Measurements from ENCODE around the gene GSAP.

Gene GSAP

DNA sequence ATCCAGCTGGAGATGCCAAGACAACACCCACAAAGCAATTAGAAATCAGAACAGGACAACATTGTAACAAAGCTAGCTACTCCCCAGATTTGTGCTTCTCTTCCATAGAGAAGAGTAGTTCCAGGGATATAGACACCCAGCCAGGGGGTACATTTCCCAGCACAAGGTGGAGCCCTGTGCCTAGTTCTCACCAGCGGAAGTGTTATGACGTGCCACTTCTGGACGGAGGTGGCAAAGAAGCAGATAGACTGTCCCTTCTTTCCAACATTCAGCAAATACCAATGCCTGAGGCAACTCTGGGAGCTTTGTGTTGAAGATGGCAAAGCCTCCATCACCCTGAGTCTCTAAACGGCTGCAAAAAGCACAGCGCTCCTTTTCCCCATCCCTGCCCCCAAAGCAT is 23.4 kb upstream of the GSAP start:
- DNase-seq (ENCODE audit: low read depth) = no peak
- H3K27me3 ChIP-seq (replicated peaks; ENCODE audit: control insufficient read depth, insufficient read depth, low read length) = no peaks in the 10 kb centered on the region
- H3K9ac ChIP-seq (ENCODE audit: low read length) = no peak overlapping the region
- H3K36me3 ChIP-seq (ENCODE audit: control insufficient read depth, insufficient read depth, low read length, severe bottlenecking) = no peaks in the 10 kb centered on the region
- H3K4me1 ChIP-seq (ENCODE audit: control insufficient read depth, insufficient read depth, low read length) = peaks cover 21% of the 10 kb centered on the region
- no peaks in the 10 kb centered on the region for H3K9me3 ChIP-seq (ENCODE audit: control insufficient read depth, low read length)
- H3K4me3 ChIP-seq (ENCODE audit: low read length) = no peak overlapping the region

DNA sequence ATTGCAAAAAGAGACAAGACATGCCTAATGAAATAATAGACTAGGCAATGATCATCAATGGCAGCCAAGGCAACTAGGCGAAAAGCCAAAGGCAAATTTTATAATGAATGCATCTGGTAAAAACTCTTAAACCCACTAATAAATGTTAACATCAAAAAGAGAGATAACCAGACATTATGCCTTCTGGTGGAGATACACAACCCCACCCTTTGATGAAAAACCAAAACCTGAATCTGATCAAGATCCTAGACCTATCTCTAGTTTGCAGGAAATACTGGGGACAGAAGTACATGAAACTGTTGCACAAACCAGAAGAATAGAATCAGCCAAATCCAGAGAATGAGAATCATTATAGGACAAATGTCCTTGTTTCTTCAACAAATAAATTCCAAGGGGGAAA is 22.0 kb upstream of the GSAP start:
- Histone ChIP-seq H3K27me3 (replicated peaks; ENCODE audit: control insufficient read depth, insufficient read depth, low read length) (no peaks in the 10 kb centered on the region), H3K36me3 (ENCODE audit: control insufficient read depth, insufficient read depth, low read length, severe bottlenecking) (no peaks in the 10 kb centered on the region), H3K4me3 (ENCODE audit: low read length) (no peak overlapping the region), H3K9me3 (ENCODE audit: control insufficient read depth, low read length) (no peaks in the 10 kb centered on the region), H3K4me1 (ENCODE audit: control insufficient read depth, insufficient read depth, low read length) (peaks cover 20% of the 10 kb centered on the region), H3K9ac (ENCODE audit: low read length) (no peak overlapping the region)
- DNase-seq (ENCODE audit: low read depth) = no peak

GRCh38 chr7:77434570-77435275 is 18.6 kb upstream of the GSAP start:
- Histone ChIP-seq H3K4me1 (ENCODE audit: control insufficient read depth, insufficient read depth, low read length) (peaks cover 12% of the 10 kb centered on the region), H3K9me3 (ENCODE audit: control insufficient read depth, low read length) (no peaks in the 10 kb centered on the region), H3K9ac (ENCODE audit: low read length) (no peak overlapping the region), H3K36me3 (ENCODE audit: control insufficient read depth, insufficient read depth, low read length, severe bottlenecking) (no peaks in the 10 kb centered on the region), H3K27me3 (replicated peaks; ENCODE audit: control insufficient read depth, insufficient read depth, low read length) (no peaks in the 10 kb centered on the region), H3K4me3 (ENCODE audit: low read length) (no peak overlapping the region)
- DNase-seq (ENCODE audit: low read depth) = peak; percentile 21

DNA sequence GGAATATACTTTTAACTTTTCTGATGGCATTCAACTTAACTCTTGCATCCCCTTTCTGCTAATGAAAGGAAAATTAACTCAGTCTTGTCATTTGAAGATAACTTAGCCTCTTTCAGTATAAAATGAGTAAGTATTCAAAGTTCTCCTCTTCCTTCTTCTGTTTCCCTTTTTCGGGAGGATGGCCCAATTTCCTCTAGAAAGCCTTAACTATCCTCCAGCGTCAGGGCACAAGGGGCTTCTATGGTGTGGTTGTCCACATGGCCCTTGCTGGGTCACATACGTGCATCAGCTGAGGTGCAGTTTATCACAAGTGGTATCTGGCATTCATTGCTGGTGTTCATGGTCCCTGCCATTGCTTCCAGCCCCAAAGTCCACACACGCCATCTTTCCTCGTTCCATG is 17.8 kb upstream of the GSAP start:
- Histone ChIP-seq H3K4me1 (ENCODE audit: control insufficient read depth, insufficient read depth, low read length) (peaks cover 7% of the 10 kb centered on the region), H3K9ac (ENCODE audit: low read length) (no peak overlapping the region), H3K4me3 (ENCODE audit: low read length) (no peak overlapping the region), H3K27me3 (replicated peaks; ENCODE audit: control insufficient read depth, insufficient read depth, low read length) (no peaks in the 10 kb centered on the region), H3K36me3 (ENCODE audit: control insufficient read depth, insufficient read depth, low read length, severe bottlenecking) (no peaks in the 10 kb centered on the region), H3K9me3 (ENCODE audit: control insufficient read depth, low read length) (no peaks in the 10 kb centered on the region)
- no peak for DNase-seq (ENCODE audit: low read depth)

GRCh38 chr7:77430927-77431326 is 14.8 kb upstream of the GSAP start:
- no peaks in the 10 kb centered on the region for H3K9me3 ChIP-seq (ENCODE audit: control insufficient read depth, low read length)
- H3K4me1 ChIP-seq (ENCODE audit: control insufficient read depth, insufficient read depth, low read length) = peaks cover 31% of the 10 kb centered on the region
- no peaks in the 10 kb centered on the region for H3K27me3 ChIP-seq (replicated peaks; ENCODE audit: control insufficient read depth, insufficient read depth, low read length)
- no peak for DNase-seq (ENCODE audit: low read depth)
- H3K4me3 ChIP-seq (ENCODE audit: low read length) = no peak overlapping the region
- no peaks in the 10 kb centered on the region for H3K36me3 ChIP-seq (ENCODE audit: control insufficient read depth, insufficient read depth, low read length, severe bottlenecking)
- H3K9ac ChIP-seq (ENCODE audit: low read length) = no peak overlapping the region

- Histone ChIP-seq H3K4me3 (ENCODE audit: low read length) (no peak overlapping the region), H3K9me3 (ENCODE audit: control insufficient read depth, low read length) (no peaks in the 10 kb centered on the region), H3K27me3 (replicated peaks; ENCODE audit: control insufficient read depth, insufficient read depth, low read length) (no peaks in the 10 kb centered on the region), H3K36me3 (ENCODE audit: control insufficient read depth, insufficient read depth, low read length, severe bottlenecking) (no peaks in the 10 kb centered on the region), H3K4me1 (ENCODE audit: control insufficient read depth, insufficient read depth, low read length) (peaks cover 38% of the 10 kb centered on the region), H3K9ac (ENCODE audit: low read length) (no peak overlapping the region)
- DNase-seq (ENCODE audit: low read depth) = no peak
Measured at GRCh38 chr7:77428777-77429231, 12.7 kb upstream of the GSAP start.

- H3K36me3 ChIP-seq (ENCODE audit: control insufficient read depth, insufficient read depth, low read length, severe bottlenecking) = no peaks in the 10 kb centered on the region
- H3K27me3 ChIP-seq (replicated peaks; ENCODE audit: control insufficient read depth, insufficient read depth, low read length) = no peaks in the 10 kb centered on the region
- H3K4me3 ChIP-seq (ENCODE audit: low read length) = no peak overlapping the region
- DNase-seq (ENCODE audit: low read depth) = no peak
- no peaks in the 10 kb centered on the region for H3K9me3 ChIP-seq (ENCODE audit: control insufficient read depth, low read length)
- H3K9ac ChIP-seq (ENCODE audit: low read length) = no peak overlapping the region
- peaks cover 38% of the 10 kb centered on the region for H3K4me1 ChIP-seq (ENCODE audit: control insufficient read depth, insufficient read depth, low read length)
Measured at GRCh38 chr7:77427996-77428603, 12.0 kb upstream of the GSAP start.

GRCh38 chr7:77426521-77427051 is 10.4 kb upstream of the GSAP start:
- H3K9ac ChIP-seq (ENCODE audit: low read length) = peak overlapping the region; percentile 57
- peaks cover 38% of the 10 kb centered on the region for H3K4me1 ChIP-seq (ENCODE audit: control insufficient read depth, insufficient read depth, low read length)
- no peaks in the 10 kb centered on the region for H3K27me3 ChIP-seq (replicated peaks; ENCODE audit: control insufficient read depth, insufficient read depth, low read length)
- H3K4me3 ChIP-seq (ENCODE audit: low read length) = peak overlapping the region; percentile 64
- H3K36me3 ChIP-seq (ENCODE audit: control insufficient read depth, insufficient read depth, low read length, severe bottlenecking) = no peaks in the 10 kb centered on the region
- H3K9me3 ChIP-seq (ENCODE audit: control insufficient read depth, low read length) = no peaks in the 10 kb centered on the region
- DNase-seq (ENCODE audit: low read depth) = peak; percentile 73

DNA sequence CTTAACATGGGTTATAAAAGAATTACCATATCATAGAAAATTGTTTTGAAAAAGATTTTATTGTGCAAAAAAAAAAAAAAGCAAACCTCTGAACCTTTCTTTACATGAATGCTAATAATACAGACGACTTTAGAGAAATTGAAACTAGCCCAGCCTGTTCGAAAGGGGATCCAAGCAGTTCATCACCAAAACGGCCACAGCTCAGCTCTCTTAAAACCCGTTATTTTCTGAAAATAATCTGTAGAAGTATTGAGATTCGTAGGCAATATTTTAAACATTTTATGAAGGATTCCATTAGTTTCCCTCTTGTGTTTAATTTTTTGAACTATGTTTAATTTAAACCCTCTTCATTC is 9.9 kb upstream of the GSAP start:
- H3K4me3 ChIP-seq (ENCODE audit: low read length) = peak overlapping the region; percentile 64

GRCh38 chr7:77425101-77426051 is 9.2 kb upstream of the GSAP start:
- peak; percentile 32 for DNase-seq (ENCODE audit: low read depth)
- H3K4me1 ChIP-seq (ENCODE audit: control insufficient read depth, insufficient read depth, low read length) = peaks cover 38% of the 10 kb centered on the region
- peak overlapping the region; percentile 57 for H3K9ac ChIP-seq (ENCODE audit: low read length)
- H3K4me3 ChIP-seq (ENCODE audit: low read length) = peak overlapping the region; percentile 64
- H3K27me3 ChIP-seq (replicated peaks; ENCODE audit: control insufficient read depth, insufficient read depth, low read length) = no peaks in the 10 kb centered on the region
- H3K36me3 ChIP-seq (ENCODE audit: control insufficient read depth, insufficient read depth, low read length, severe bottlenecking) = no peaks in the 10 kb centered on the region
- H3K9me3 ChIP-seq (ENCODE audit: control insufficient read depth, low read length) = no peaks in the 10 kb centered on the region

More for the DNA sequence above, 9.9 kb upstream of the GSAP start:
- peak overlapping the region; percentile 57 for H3K9ac ChIP-seq (ENCODE audit: low read length)
- H3K27me3 ChIP-seq (replicated peaks; ENCODE audit: control insufficient read depth, insufficient read depth, low read length) = no peaks in the 10 kb centered on the region
- H3K36me3 ChIP-seq (ENCODE audit: control insufficient read depth, insufficient read depth, low read length, severe bottlenecking) = no peaks in the 10 kb centered on the region
- H3K9me3 ChIP-seq (ENCODE audit: control insufficient read depth, low read length) = no peaks in the 10 kb centered on the region
- DNase-seq (ENCODE audit: low read depth) = no peak
- H3K4me1 ChIP-seq (ENCODE audit: control insufficient read depth, insufficient read depth, low read length) = peaks cover 38% of the 10 kb centered on the region

DNA sequence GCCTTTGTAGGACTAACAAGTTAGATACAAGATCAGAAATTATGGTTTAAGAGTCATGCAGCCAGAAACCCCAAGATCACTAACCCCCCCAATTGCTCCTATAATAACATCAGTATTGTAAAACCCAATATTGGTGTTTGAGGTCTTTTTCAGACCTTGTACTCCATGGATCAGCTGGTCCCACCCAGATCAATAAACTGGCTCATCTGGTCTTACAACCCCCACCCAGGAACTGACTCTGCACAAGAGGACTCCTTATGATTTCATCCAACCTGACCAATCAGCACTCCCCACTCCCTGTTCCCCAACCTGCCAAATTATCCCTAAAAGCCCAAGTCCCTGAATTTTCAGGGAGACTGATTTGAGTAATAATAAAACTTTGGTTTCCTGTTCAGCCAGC is 6.4 kb upstream of the GSAP start:
- Histone ChIP-seq H3K9ac (ENCODE audit: low read length) (no peak overlapping the region), H3K4me3 (ENCODE audit: low read length) (no peak overlapping the region), H3K36me3 (ENCODE audit: control insufficient read depth, insufficient read depth, low read length, severe bottlenecking) (no peaks in the 10 kb centered on the region), H3K27me3 (replicated peaks; ENCODE audit: control insufficient read depth, insufficient read depth, low read length) (no peaks in the 10 kb centered on the region), H3K9me3 (ENCODE audit: control insufficient read depth, low read length) (no peaks in the 10 kb centered on the region), H3K4me1 (ENCODE audit: control insufficient read depth, insufficient read depth, low read length) (peaks cover 30% of the 10 kb centered on the region)
- DNase-seq (ENCODE audit: low read depth) = no peak
